MCF 10A (cell line): ENCODE results near the gene MEI4. TPM values are rescaled to one million over a fixed set of nuclear protein-coding genes. Genes with fewer than 3 reads are reported as not detected.

Source experiments
- BruUV-seq: library from RNA; stranded (reverse); fragments of 400-500 nt; replicated peaks from 2 replicates; lab custom pipeline; 2021; lab: Mats Ljungman, UMichigan
- CTCF ChIA-PET: fragments of 300-600 bp; sonication (Branson Sonifier 250); formaldehyde crosslinking; extraction: SDS; loops from one replicate; lab custom pipeline; 2021; ENCODE audit warnings: antibody characterized with exemption, inconsistent platforms; lab: Yijun Ruan, JAX
- POLR2A ChIA-PET: fragments of 300-600, 350-650 bp; sonication (Branson Sonifier 250); formaldehyde crosslinking; extraction: SDS; loops from one replicate; lab custom pipeline; 2020; ENCODE audit warnings: antibody characterized with exemption, inconsistent platforms; lab: Yijun Ruan, JAX
- DNase-seq: peaks from one replicate; pipeline ENCODE4 v3.0.0-alpha.2; 2018; ENCODE audit not compliant: unreplicated experiment
- H3K27ac Mint-ChIP-seq: one replicate; pipeline ENCODE4 v1.8.0; 2022; ENCODE audit warnings: mild to moderate bottlenecking, low read depth, mixed read lengths; ENCODE audit not compliant: unreplicated experiment
- H3K27me3 Mint-ChIP-seq: one replicate; pipeline ENCODE4 v1.8.0; 2022; ENCODE audit warnings: mixed read lengths; ENCODE audit not compliant: insufficient read depth, unreplicated experiment
- H3K36me3 Mint-ChIP-seq: one replicate; pipeline ENCODE4 v1.8.0; 2022; ENCODE audit warnings: mild to moderate bottlenecking, moderate library complexity, mixed read lengths; ENCODE audit not compliant: insufficient read depth, unreplicated experiment
- H3K4me1 Mint-ChIP-seq: one replicate; pipeline ENCODE4 v1.8.0; 2022; ENCODE audit warnings: mixed read lengths; ENCODE audit not compliant: insufficient read depth, unreplicated experiment
- H3K4me3 Mint-ChIP-seq: one replicate; pipeline ENCODE4 v1.8.0; 2022; ENCODE audit warnings: mild to moderate bottlenecking, moderate library complexity, mixed read lengths; ENCODE audit not compliant: unreplicated experiment
- H3K9me3 Mint-ChIP-seq: one replicate; pipeline ENCODE4 v1.8.0; 2022; ENCODE audit warnings: mixed read lengths; ENCODE audit not compliant: unreplicated experiment
- CTCF ChIP-seq: fragments of 200-600 bp; IDR thresholded peaks from one replicate; pipeline ENCODE4 v1.8.0; 2022; ENCODE audit warnings: antibody characterized with exemption, mild to moderate bottlenecking; ENCODE audit not compliant: unreplicated experiment
- intact Hi-C: fragments of 100-400 bp; cut with micrococcal nuclease; formaldehyde crosslinking; loops from 2 replicates; pipeline ENCODE4 v1.14.1; 2022
- total RNA-seq: library from RNA; stranded (reverse); gene quantifications from 2 replicates; pipeline ENCODE4 v1.2.3, GENCODE V29; 2022

MEI4 gene
- total RNA-seq, 1 experiment from 2014 or later, result not detected

DNA sequence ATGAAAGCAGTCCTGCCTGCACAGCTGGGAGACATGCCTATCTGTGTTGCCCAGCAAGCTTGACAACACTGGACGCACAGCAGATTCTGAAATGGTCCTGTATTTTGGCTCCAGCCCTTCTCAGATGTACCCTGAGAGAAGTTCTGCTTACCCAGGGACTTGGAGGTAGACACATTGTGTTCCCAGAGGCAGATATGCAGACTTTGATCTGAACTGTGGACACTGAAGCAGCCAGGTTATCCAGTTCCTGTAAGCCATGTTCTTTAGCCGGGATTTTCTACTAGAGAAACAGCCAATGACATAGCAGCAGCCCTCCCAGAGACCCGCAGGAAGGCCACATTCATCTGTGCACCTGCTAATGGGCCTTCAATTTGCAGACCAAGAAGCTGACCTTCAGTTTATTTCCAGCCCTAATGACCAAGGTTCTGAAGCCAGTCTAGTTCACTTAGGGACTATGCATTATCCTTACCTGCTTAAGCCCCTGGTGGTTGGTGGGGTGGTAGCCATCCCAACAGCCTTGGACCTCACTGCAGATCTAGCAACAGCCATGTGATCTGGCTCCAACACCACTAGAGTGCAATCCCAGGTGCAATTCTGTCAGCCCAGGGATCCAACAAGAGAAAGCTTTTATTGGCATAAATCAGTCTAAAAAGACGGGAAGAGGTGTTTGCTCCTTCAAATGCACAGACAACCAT is 134.2 kb downstream of the MEI4 start:
- intact Hi-C loops, result no loop called here
- H3K9me3 Mint-ChIP-seq, result no peaks in the 10 kb centered on the region
- no peaks in the 10 kb centered on the region for H3K27me3 Mint-ChIP-seq
- no peaks in the 10 kb centered on the region for H3K4me1 Mint-ChIP-seq
- ChIA-PET POLR2A (no interaction called here), CTCF (no interaction called here)
- no peaks in the 10 kb centered on the region for H3K36me3 Mint-ChIP-seq
- no TSS peak for BruUV-seq
- no peak overlapping the region for H3K27ac Mint-ChIP-seq
- no peak overlapping the region for H3K4me3 Mint-ChIP-seq
- no peak for TF ChIP-seq CTCF
- no peak for DNase-seq

GRCh38 chr6:77796824-77797809 is 144.3 kb downstream of the MEI4 start:
- ChIA-PET CTCF (no interaction called here), POLR2A (interaction anchor here (0.7 kb wide), 1 partner anchor 18 kb away, joined by 3 read pairs; no protein-coding TSS in a partner anchor)
- Mint-ChIP-seq H3K27me3 (no peaks in the 10 kb centered on the region), H3K36me3 (no peaks in the 10 kb centered on the region), H3K27ac (no peak overlapping the region), H3K4me3 (no peak overlapping the region), H3K9me3 (peaks cover 21% of the 10 kb centered on the region), H3K4me1 (no peaks in the 10 kb centered on the region)
- DNase-seq, result no peak
- no TSS peak for BruUV-seq
- intact Hi-C loops, result no loop called here
- no peak for TF ChIP-seq CTCF

GRCh38 chr6:77812304-77812703 is 159.5 kb downstream of the MEI4 start:
- no peak for DNase-seq
- no peak for TF ChIP-seq CTCF
- H3K27ac Mint-ChIP-seq, result no peak overlapping the region
- H3K36me3 Mint-ChIP-seq, result no peaks in the 10 kb centered on the region
- CTCF ChIA-PET, result interaction anchor here (0.5 kb wide), 1 partner anchor 34 kb away, joined by 3 read pairs; no protein-coding TSS in a partner anchor
- H3K4me3 Mint-ChIP-seq, result no peak overlapping the region
- no peaks in the 10 kb centered on the region for H3K9me3 Mint-ChIP-seq
- no peaks in the 10 kb centered on the region for H3K27me3 Mint-ChIP-seq
- intact Hi-C loops, result no loop called here
- no peaks in the 10 kb centered on the region for H3K4me1 Mint-ChIP-seq
- POLR2A ChIA-PET, result no interaction called here
- no TSS peak for BruUV-seq

- BruUV-seq, result no TSS peak
- intact Hi-C loops, result no loop called here
- no peaks in the 10 kb centered on the region for H3K36me3 Mint-ChIP-seq
- POLR2A ChIA-PET, result no interaction called here
- no peak overlapping the region for H3K4me3 Mint-ChIP-seq
- H3K9me3 Mint-ChIP-seq, result no peaks in the 10 kb centered on the region
- CTCF ChIA-PET, result interaction anchor here (0.6 kb wide), 1 partner anchor 356 kb away, joined by 3 read pairs; no protein-coding TSS in a partner anchor
- no peaks in the 10 kb centered on the region for H3K27me3 Mint-ChIP-seq
- no peak for DNase-seq
- H3K4me1 Mint-ChIP-seq, result no peaks in the 10 kb centered on the region
- no peak for TF ChIP-seq CTCF
- H3K27ac Mint-ChIP-seq, result no peak overlapping the region
These were observed 160.3 kb downstream of the MEI4 start for GRCh38 chr6:77813090-77813489.
